HL-60 (cell line): ENCODE results near the gene NRIP1.

Experiments used
- DNase-seq, 2 experiments: peaks; one replicate each; pipeline ENCODE4 v3.0.0-alpha.2; 2010 to 2020; ENCODE audit warnings: low read depth in 1 of 2, low spot score in 1 of 2
- H3K27ac ChIP-seq: fragments of 250-450 bp; sonication (Bioruptor Pico); replicated peaks from 2 replicates; pipeline ENCODE4 v1.5.1; 2020; ENCODE audit warnings: mild to moderate bottlenecking, moderate library complexity
- H3K27me3 ChIP-seq: fragments of 250-450 bp; sonication (Bioruptor Pico); 2 replicates; pipeline ENCODE4 v1.5.1; 2021; ENCODE audit warnings: mild to moderate bottlenecking, moderate library complexity; ENCODE audit not compliant: insufficient read depth, poor library complexity, severe bottlenecking
- H3K4me3 ChIP-seq: replicated peaks from 2 replicates; pipeline ENCODE4 v1.5.1; 2011; ENCODE audit warnings: mild to moderate bottlenecking, control low read depth, low read length; ENCODE audit not compliant: insufficient read depth
- GABPA ChIP-seq: IDR thresholded peaks from 2 replicates; pipeline ENCODE4 v1.6.1; 2012; ENCODE audit warnings: low read depth
- POLR2AphosphoS5 ChIP-seq: IDR thresholded peaks from 2 replicates; pipeline ENCODE4 v1.6.1; 2012; ENCODE audit warnings: low read depth
- SPI1 ChIP-seq: IDR thresholded peaks from 2 replicates; pipeline ENCODE4 v1.6.1; 2012; ENCODE audit warnings: low read depth, mild to moderate bottlenecking, borderline replicate concordance
- TF ChIP-seq, protein P1 (sequence below): IDR thresholded peaks from one replicate; pipeline ENCODE4 v1.5.1; 2011; ENCODE audit warnings: low read length, control low read depth, inconsistent platforms; ENCODE audit not compliant: insufficient read depth
- TF ChIP-seq, protein P2 (sequence below): IDR thresholded peaks from 2 replicates; pipeline ENCODE4 v1.6.1; 2012; ENCODE audit warnings: low read depth; ENCODE audit not compliant: insufficient replicate concordance

The NRIP1 gene

GRCh38 chr21:14964621-14965020 lies 100.2 kb downstream of the NRIP1 start:
- H3K27me3 ChIP-seq = no peaks in the 10 kb centered on the region
- H3K4me3 ChIP-seq = no peak overlapping the region
- no peak overlapping the region for H3K27ac ChIP-seq
- no peak for DNase-seq
- TF ChIP-seq, protein P1, sequence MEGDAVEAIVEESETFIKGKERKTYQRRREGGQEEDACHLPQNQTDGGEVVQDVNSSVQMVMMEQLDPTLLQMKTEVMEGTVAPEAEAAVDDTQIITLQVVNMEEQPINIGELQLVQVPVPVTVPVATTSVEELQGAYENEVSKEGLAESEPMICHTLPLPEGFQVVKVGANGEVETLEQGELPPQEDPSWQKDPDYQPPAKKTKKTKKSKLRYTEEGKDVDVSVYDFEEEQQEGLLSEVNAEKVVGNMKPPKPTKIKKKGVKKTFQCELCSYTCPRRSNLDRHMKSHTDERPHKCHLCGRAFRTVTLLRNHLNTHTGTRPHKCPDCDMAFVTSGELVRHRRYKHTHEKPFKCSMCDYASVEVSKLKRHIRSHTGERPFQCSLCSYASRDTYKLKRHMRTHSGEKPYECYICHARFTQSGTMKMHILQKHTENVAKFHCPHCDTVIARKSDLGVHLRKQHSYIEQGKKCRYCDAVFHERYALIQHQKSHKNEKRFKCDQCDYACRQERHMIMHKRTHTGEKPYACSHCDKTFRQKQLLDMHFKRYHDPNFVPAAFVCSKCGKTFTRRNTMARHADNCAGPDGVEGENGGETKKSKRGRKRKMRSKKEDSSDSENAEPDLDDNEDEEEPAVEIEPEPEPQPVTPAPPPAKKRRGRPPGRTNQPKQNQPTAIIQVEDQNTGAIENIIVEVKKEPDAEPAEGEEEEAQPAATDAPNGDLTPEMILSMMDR = no peak

DNA sequence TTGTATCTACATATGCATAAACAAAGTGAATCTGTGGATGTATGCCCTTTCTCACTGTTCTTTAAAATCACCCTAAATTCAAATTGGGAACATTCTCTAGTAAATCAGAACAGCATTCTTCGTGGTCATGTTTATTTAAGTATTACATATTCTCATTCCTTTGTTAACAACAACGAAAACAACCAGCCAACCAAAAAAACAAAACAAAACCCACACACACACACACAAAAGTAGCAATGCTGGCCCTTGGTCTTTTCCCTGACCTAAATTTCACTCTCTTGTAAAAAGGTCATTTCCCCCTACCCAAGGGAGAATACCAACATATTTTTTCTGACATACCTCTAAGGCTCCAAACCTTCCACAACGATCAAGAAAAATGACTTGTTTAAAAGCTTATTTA lies 102.6 kb downstream of the NRIP1 start:
- TF ChIP-seq SPI1 = no peak
- no peak for TF ChIP-seq POLR2AphosphoS5
- TF ChIP-seq, protein P2, sequence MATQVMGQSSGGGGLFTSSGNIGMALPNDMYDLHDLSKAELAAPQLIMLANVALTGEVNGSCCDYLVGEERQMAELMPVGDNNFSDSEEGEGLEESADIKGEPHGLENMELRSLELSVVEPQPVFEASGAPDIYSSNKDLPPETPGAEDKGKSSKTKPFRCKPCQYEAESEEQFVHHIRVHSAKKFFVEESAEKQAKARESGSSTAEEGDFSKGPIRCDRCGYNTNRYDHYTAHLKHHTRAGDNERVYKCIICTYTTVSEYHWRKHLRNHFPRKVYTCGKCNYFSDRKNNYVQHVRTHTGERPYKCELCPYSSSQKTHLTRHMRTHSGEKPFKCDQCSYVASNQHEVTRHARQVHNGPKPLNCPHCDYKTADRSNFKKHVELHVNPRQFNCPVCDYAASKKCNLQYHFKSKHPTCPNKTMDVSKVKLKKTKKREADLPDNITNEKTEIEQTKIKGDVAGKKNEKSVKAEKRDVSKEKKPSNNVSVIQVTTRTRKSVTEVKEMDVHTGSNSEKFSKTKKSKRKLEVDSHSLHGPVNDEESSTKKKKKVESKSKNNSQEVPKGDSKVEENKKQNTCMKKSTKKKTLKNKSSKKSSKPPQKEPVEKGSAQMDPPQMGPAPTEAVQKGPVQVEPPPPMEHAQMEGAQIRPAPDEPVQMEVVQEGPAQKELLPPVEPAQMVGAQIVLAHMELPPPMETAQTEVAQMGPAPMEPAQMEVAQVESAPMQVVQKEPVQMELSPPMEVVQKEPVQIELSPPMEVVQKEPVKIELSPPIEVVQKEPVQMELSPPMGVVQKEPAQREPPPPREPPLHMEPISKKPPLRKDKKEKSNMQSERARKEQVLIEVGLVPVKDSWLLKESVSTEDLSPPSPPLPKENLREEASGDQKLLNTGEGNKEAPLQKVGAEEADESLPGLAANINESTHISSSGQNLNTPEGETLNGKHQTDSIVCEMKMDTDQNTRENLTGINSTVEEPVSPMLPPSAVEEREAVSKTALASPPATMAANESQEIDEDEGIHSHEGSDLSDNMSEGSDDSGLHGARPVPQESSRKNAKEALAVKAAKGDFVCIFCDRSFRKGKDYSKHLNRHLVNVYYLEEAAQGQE = no peak
- no peak for TF ChIP-seq GABPA
- H3K4me3 ChIP-seq = no peak overlapping the region
- no peaks in the 10 kb centered on the region for H3K27me3 ChIP-seq
- no peak overlapping the region for H3K27ac ChIP-seq
- no peak for DNase-seq

DNA sequence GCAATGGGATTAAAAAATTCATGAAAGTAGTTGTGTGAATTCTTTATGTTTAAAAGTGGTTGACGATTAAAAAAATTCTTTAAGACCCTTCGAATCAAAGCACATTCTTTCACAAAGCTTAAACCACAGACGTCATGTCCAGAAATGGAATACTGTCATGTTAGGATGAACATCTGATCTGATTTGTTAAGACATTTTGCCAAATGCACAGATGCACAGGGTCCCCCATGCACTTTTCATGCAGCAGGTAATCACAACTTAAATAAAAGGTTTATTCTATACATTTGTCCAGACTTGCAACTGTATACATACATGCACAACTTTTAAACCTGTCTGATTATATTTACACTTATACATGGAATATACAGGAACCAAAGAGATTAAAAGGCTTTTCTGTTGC lies 103.3 kb downstream of the NRIP1 start:
- TF ChIP-seq GABPA = no peak
- TF ChIP-seq POLR2AphosphoS5 = no peak
- TF ChIP-seq, protein P2 = no peak
- TF ChIP-seq, protein P1 = no peak
- no peak for TF ChIP-seq SPI1
- DNase-seq = no peak

DNA sequence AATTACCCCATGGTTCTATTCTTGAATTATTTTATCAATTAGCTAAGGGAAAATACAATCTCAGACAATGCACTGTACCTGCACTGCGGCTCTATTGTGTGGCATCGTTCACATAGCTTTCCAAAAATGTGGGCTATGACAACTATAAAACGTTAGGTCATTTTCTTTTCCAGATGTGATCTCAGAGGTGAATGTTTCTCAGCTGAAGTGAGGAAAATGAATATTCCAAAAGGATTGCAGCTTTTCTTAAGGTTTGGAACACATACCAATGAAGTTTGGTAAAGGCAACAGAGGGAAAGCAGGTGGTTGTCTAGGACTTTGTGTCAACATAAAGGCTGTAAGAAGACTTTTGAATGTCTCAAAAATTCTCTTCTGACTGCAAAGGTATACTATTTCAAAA lies 105.5 kb downstream of the NRIP1 start:
- Histone ChIP-seq H3K27me3 (no peaks in the 10 kb centered on the region), H3K27ac (no peak overlapping the region), H3K4me3 (no peak overlapping the region)
- TF ChIP-seq, protein P2 = no peak
- TF ChIP-seq POLR2AphosphoS5 = no peak
- TF ChIP-seq, protein P1 = no peak
- TF ChIP-seq GABPA = no peak
- TF ChIP-seq SPI1 = no peak
- DNase-seq = no peak

More for the DNA sequence above, 103.3 kb downstream of the NRIP1 start:
- H3K4me3 ChIP-seq = no peak overlapping the region
- H3K27me3 ChIP-seq = no peaks in the 10 kb centered on the region
- no peak overlapping the region; the same call in 1 of the 2 replicates for H3K27ac ChIP-seq
